ENCODE measurements around the gene TOMM20L.

DNA sequence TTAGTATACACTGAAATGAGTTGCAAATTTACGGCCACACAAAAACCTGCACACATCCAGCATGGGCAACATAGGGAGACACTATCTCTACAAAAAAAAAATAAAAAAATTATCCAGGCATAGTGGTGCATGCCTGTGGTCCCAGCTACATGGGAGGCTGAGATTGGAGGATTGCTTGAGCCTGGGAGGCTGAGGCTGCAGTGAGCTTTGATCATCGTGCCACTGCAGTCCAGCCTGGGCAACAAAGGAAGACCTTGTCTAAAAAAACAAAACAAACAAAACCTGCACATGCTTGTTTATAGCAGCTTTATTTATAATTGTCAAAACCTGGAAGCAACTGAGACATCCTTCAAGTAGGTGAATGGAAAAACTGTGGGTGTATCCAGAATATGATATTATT, 4.9 kb upstream of the TOMM20L start:
- no peak for TF ChIP-seq GATA4 (IDR thresholded peaks at IDR 0.05; ENCODE audit: borderline replicate concordance, low read depth)
- no peak for TF ChIP-seq BORCS8-MEF2B (CRISPR knock-in tag; IDR thresholded peaks at IDR 0.05)
- TF ChIP-seq, protein P1, sequence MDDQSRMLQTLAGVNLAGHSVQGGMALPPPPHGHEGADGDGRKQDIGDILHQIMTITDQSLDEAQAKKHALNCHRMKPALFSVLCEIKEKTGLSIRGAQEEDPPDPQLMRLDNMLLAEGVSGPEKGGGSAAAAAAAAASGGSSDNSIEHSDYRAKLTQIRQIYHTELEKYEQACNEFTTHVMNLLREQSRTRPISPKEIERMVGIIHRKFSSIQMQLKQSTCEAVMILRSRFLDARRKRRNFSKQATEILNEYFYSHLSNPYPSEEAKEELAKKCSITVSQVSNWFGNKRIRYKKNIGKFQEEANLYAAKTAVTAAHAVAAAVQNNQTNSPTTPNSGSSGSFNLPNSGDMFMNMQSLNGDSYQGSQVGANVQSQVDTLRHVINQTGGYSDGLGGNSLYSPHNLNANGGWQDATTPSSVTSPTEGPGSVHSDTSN (CRISPR knock-in tag; IDR thresholded peaks at IDR 0.05; ENCODE audit: borderline replicate concordance) = no peak
- TF ChIP-seq JUN (CRISPR knock-in tag; IDR thresholded peaks at IDR 0.05) = no peak
- no peak for TF ChIP-seq ZNF589 (CRISPR knock-in tag; conservative IDR thresholded peaks at IDR 0.05)
- TF ChIP-seq ZBTB39 (CRISPR knock-in tag; IDR thresholded peaks at IDR 0.05) = no peak
- no peak for TF ChIP-seq FOXP1 (IDR thresholded peaks at IDR 0.05)
- no peak for TF ChIP-seq FOXP1 (CRISPR knock-in tag; IDR thresholded peaks at IDR 0.05)
- TF ChIP-seq GPBP1L1 (CRISPR knock-in tag; IDR thresholded peaks at IDR 0.05) = no peak
- no peak for TF ChIP-seq RAD21 (CRISPR knock-in tag; IDR thresholded peaks at IDR 0.05)

Measured in HepG2 (cell line).